HepG2 (cell line): ENCODE data around the gene SH2B2. TPM values are rescaled to one million over a fixed set of nuclear protein-coding genes. Genes with fewer than 3 reads are reported as not detected.

ENCODE experiments used
- E2F2 ChIP-seq: sonication (generic); formaldehyde crosslinking; IDR thresholded peaks from 2 replicates; pipeline ENCODE4 v1.4.0; 2020; ENCODE audit warnings: missing genetic modification reagents, borderline replicate concordance
- IRF9 ChIP-seq: sonication (generic); formaldehyde crosslinking; IDR thresholded peaks from 2 replicates; pipeline ENCODE4 v1.8.0; 2022; ENCODE audit warnings: missing genetic modification reagents, mild to moderate bottlenecking, borderline replicate concordance
- MAZ ChIP-seq, 2 experiments: sonication (generic) in 1 of 2; formaldehyde crosslinking in 1 of 2; IDR thresholded peaks; 2 replicates each; pipeline versions ENCODE4 v1.5.0 to v1.6.1; 2012 to 2020; ENCODE audit warnings: low read depth in 2 of 2, mild to moderate bottlenecking in 2 of 2, borderline replicate concordance in 1 of 2, improper control_type of control experiment in 1 of 2, low read length in 1 of 2, missing genetic modification reagents in 1 of 2, moderate library complexity in 1 of 2
- SMARCC2 ChIP-seq: fragments of 450-650 bp; IDR thresholded peaks from 2 replicates; pipeline ENCODE4 v1.6.1; 2017; ENCODE audit warnings: antibody characterized with exemption, mild to moderate bottlenecking
- TEAD3 ChIP-seq: optimal IDR thresholded peaks from 2 replicates; pipeline ENCODE3; 2016; ENCODE audit warnings: borderline replicate concordance
- ZBTB49 ChIP-seq: sonication (generic); formaldehyde crosslinking; IDR thresholded peaks from 2 replicates; pipeline ENCODE4 v1.4.0; 2020; ENCODE audit warnings: missing genetic modification reagents, borderline replicate concordance
- ZFX ChIP-seq: sonication (generic); formaldehyde crosslinking; IDR thresholded peaks from 2 replicates; pipeline ENCODE4 v1.4.0; 2020; ENCODE audit warnings: mild to moderate bottlenecking, low read depth, missing genetic modification reagents, moderate library complexity
- polyA plus RNA-seq, 8 experiments: library from polyadenylated mRNA; depleted of rRNA in 3 of 8; stranded (reverse) in 7 of 8; unstranded in 1 of 8; fragments of >200 nt; fragmentation: Illumina TruSeq in 4 of 8; extraction: Trizol in 4 of 8; gene quantifications; 2 replicates each; pipeline versions ENCODE4 v1.2.1 to v1.2.3, GENCODE V29; 2011 to 2016; ENCODE audit warnings: low read depth in 4 of 8, missing spikeins in 1 of 8, mixed read lengths in 1 of 8; ENCODE audit not compliant: insufficient read depth in 1 of 8
- total RNA-seq, 5 experiments: library from RNA; depleted of rRNA; stranded (reverse); fragments of >200 nt; fragmentation: Illumina TruSeq; extraction: Trizol; gene quantifications; 2 replicates each; pipeline ENCODE4 v1.2.3, GENCODE V29; 2016; ENCODE audit warnings: low read depth in 1 of 5
- TF ChIP-seq, protein P1 (sequence below): sonication (generic); formaldehyde crosslinking; IDR thresholded peaks from 2 replicates; pipeline ENCODE4 v1.5.0; 2020; ENCODE audit warnings: mild to moderate bottlenecking, missing genetic modification reagents, borderline replicate concordance
- TF ChIP-seq, protein P2 (sequence below): IDR thresholded peaks from 2 replicates; pipeline ENCODE4 v1.6.1; 2016; ENCODE audit warnings: low read depth, missing genetic modification reagents, missing compliant biosample characterization
- TF ChIP-seq, protein P3 (sequence below): sonication (generic); formaldehyde crosslinking; IDR thresholded peaks from 2 replicates; pipeline ENCODE4 v1.4.0; 2020; ENCODE audit warnings: missing genetic modification reagents

The SH2B2 gene
- total and polyA plus RNA-seq, 2 of the 13 experiments (the other 11 are each of a cell fraction or from before 2014, with no cell fraction given): 0.46 to 1.3 TPM

DNA sequence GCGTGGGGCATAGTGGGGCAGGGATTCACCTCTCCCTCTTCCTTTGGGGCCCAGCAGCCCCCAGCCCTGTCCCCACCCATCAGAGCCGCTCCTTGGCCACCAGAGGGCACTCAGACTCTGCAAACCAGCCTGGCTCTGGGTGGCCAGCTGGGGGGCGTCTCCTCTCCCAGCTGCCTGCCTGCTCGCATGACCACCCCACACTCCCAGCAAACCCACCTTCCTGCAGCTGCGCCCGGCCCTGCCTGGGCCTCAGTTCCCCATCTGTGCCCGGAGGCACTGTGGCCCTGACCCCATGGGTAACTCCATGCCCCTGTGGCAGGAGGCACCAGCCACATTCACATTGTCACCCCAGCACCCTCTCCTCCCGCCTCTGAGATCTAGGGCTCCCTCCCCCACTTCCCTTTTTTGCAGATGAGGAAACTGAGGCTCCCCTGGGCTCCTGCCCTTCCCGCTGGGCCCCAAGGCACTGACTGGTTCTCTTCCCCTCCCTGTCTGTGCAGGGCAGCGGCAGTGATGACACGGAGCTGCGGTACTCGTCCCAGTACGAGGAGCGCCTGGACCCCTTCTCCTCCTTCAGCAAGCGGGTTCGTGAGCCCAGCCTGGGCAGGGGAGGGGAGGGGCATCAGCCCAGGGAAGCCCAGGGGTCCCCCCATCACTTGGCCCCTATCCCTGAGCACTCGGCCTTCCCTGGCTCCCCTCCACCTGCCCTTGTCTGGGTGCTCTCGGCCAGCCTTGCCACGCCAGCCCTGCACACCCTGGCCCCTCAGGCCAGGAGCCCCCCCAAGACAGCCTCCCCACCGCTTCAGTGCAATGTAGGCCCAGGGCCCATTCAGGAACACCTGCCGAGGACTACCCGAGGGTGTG is 6.9 kb upstream of the SH2B2 start (continued):
- TF ChIP-seq, protein P1, sequence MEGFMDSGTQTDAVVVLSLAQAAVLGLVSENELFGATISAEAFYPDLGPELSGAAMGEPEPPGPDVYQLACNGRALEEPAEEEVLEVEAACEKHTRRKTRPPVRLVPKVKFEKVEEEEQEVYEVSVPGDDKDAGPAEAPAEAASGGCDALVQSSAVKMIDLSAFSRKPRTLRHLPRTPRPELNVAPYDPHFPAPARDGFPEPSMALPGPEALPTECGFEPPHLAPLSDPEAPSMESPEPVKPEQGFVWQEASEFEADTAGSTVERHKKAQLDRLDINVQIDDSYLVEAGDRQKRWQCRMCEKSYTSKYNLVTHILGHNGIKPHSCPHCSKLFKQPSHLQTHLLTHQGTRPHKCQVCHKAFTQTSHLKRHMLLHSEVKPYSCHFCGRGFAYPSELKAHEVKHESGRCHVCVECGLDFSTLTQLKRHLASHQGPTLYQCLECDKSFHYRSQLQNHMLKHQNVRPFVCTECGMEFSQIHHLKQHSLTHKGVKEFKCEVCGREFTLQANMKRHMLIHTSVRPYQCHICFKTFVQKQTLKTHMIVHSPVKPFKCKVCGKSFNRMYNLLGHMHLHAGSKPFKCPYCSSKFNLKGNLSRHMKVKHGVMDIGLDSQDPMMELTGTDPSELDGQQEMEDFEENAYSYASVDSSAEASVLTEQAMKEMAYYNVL (CRISPR knock-in tag): 0 out of 2 replicates have a peak, but pooled peaks have one; percentile 31
- 0 out of 2 replicates have a peak, but pooled peaks have one; percentile 44 for TF ChIP-seq IRF9 (CRISPR knock-in tag)
- TF ChIP-seq, protein P2, sequence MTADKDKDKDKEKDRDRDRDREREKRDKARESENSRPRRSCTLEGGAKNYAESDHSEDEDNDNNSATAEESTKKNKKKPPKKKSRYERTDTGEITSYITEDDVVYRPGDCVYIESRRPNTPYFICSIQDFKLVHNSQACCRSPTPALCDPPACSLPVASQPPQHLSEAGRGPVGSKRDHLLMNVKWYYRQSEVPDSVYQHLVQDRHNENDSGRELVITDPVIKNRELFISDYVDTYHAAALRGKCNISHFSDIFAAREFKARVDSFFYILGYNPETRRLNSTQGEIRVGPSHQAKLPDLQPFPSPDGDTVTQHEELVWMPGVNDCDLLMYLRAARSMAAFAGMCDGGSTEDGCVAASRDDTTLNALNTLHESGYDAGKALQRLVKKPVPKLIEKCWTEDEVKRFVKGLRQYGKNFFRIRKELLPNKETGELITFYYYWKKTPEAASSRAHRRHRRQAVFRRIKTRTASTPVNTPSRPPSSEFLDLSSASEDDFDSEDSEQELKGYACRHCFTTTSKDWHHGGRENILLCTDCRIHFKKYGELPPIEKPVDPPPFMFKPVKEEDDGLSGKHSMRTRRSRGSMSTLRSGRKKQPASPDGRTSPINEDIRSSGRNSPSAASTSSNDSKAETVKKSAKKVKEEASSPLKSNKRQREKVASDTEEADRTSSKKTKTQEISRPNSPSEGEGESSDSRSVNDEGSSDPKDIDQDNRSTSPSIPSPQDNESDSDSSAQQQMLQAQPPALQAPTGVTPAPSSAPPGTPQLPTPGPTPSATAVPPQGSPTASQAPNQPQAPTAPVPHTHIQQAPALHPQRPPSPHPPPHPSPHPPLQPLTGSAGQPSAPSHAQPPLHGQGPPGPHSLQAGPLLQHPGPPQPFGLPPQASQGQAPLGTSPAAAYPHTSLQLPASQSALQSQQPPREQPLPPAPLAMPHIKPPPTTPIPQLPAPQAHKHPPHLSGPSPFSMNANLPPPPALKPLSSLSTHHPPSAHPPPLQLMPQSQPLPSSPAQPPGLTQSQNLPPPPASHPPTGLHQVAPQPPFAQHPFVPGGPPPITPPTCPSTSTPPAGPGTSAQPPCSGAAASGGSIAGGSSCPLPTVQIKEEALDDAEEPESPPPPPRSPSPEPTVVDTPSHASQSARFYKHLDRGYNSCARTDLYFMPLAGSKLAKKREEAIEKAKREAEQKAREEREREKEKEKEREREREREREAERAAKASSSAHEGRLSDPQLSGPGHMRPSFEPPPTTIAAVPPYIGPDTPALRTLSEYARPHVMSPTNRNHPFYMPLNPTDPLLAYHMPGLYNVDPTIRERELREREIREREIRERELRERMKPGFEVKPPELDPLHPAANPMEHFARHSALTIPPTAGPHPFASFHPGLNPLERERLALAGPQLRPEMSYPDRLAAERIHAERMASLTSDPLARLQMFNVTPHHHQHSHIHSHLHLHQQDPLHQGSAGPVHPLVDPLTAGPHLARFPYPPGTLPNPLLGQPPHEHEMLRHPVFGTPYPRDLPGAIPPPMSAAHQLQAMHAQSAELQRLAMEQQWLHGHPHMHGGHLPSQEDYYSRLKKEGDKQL (CRISPR knock-in tag): no peak
- peak; percentile 89 for TF ChIP-seq MAZ (IDR thresholded peaks at IDR 0.05; ENCODE audit: borderline replicate concordance, low read depth, low read length)
- TF ChIP-seq MAZ (CRISPR knock-in tag; IDR thresholded peaks at IDR 0.05; ENCODE audit: low read depth): no peak
- no peak for TF ChIP-seq SMARCC2
- 0 out of 2 replicates have a peak, but pooled peaks have one; percentile 13 for TF ChIP-seq ZFX (CRISPR knock-in tag)
- TF ChIP-seq TEAD3 (CRISPR knock-in tag): peak; percentile 32
- 0 out of 2 replicates have a peak, but pooled peaks have one; percentile 40 for TF ChIP-seq E2F2 (CRISPR knock-in tag)
- TF ChIP-seq, protein P3, sequence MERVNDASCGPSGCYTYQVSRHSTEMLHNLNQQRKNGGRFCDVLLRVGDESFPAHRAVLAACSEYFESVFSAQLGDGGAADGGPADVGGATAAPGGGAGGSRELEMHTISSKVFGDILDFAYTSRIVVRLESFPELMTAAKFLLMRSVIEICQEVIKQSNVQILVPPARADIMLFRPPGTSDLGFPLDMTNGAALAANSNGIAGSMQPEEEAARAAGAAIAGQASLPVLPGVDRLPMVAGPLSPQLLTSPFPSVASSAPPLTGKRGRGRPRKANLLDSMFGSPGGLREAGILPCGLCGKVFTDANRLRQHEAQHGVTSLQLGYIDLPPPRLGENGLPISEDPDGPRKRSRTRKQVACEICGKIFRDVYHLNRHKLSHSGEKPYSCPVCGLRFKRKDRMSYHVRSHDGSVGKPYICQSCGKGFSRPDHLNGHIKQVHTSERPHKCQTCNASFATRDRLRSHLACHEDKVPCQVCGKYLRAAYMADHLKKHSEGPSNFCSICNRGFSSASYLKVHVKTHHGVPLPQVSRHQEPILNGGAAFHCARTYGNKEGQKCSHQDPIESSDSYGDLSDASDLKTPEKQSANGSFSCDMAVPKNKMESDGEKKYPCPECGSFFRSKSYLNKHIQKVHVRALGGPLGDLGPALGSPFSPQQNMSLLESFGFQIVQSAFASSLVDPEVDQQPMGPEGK (CRISPR knock-in tag): peak; percentile 87
- no peak for TF ChIP-seq ZBTB49
